ENCODE data around the gene EAPP.
"Not testable (repeated sequence)": the region's sequence is repeated elsewhere in the genome, so short reads cannot be mapped to it uniquely, and the experiment has no call there.

- not testable (repeated sequence) for TF ChIP-seq CTCF (IDR thresholded peaks at IDR 0.05; ENCODE audit: low read depth, low read length, poor library complexity, severe bottlenecking); EZH2phosphoT487 (IDR thresholded peaks at IDR 0.05; ENCODE audit: borderline replicate concordance, low read length)
These were observed 16.3 kb upstream of the EAPP start for GRCh38 chr14:34555583-34556497.

Data from DOHH2 (cell line).